Right hindlimb (tissue), 1 donor: Measurements from ENCODE around the gene C12orf54.
"Not testable (repeated sequence)": the region's sequence is repeated elsewhere in the genome, so short reads cannot be mapped to it uniquely, and the experiment has no call there.

Experiments
- DNase-seq: peaks from one replicate; pipeline ENCODE4 v3.0.0-alpha.2; 2018

Gene C12orf54

GRCh38 chr12:48512855-48513254, 30.6 kb downstream of the C12orf54 start:
- no peak for DNase-seq

DNA sequence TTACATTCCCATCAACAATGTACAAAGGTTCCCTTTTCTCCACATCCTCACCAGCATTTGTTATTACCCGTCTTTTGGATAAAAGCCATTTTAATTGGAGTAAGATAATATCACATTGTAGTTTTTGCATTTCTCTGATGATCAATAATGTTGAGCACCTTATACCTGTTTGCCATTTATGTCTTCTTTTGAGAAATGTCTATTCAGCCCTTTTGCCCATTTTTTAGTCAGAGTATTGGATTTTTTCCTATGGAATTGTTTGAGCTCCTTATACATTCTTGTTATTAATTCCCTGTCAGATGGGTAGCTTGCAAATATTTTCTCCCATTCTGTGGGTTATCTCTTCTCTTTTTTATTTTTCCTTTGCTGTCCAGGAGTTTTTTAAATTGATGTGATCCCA, 32.4 kb downstream of the C12orf54 start:
- no peak for DNase-seq

- not testable (repeated sequence) for DNase-seq
These were observed 38.1 kb downstream of the C12orf54 start for GRCh38 chr12:48520381-48520780.

- DNase-seq, result no peak
These were observed 43.0 kb downstream of the C12orf54 start, which contains the start of gene OR8S1 for GRCh38 chr12:48525332-48525731. OR8S1 (plus strand) TSS chr12:48525632; CDS start chr12:48525632, 0 bp downstream.

GRCh38 chr12:48527891-48528670, 45.8 kb downstream of the C12orf54 start:
- DNase-seq, result no peak

DNA sequence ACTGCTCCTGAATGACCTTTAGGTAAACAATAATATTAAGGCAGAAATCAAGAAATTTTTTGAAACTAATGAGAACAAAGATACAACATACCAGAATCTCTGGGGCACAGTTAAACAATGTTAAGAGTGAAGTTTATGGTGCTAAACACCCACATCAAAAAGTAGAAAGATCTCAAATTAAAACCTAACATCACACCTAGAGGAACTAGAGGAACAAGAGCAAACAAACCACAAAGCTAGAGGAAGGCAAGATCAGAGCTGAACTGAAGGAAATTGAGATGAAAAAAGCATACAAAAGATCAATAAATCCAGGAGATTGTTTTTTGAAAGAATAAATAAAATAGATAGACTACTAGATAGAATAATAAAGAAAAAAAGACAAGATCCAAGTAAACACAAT, 50.3 kb downstream of the C12orf54 start:
- no peak for DNase-seq

DNA sequence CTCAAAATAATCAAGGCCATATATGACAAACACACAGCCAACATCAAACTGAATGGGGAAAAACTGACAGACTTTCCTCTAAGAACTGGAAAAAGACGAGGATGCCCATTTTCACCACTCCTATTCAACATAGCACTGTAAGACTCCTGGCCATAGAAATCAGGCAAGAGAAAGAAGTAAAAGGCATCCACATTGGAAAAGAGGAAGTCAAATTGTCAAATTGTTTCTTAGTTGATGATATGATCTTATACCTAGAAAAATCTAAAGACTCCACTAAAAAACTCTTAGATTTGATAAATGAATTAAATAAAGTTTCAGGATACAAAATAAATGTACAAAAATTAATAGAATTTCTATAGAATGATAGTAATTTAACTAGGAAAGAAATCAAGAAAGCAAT, 54.3 kb downstream of the C12orf54 start:
- no peak for DNase-seq

GRCh38 chr12:48542300-48542928, 60.1 kb downstream of the C12orf54 start:
- DNase-seq, result no peak

DNA sequence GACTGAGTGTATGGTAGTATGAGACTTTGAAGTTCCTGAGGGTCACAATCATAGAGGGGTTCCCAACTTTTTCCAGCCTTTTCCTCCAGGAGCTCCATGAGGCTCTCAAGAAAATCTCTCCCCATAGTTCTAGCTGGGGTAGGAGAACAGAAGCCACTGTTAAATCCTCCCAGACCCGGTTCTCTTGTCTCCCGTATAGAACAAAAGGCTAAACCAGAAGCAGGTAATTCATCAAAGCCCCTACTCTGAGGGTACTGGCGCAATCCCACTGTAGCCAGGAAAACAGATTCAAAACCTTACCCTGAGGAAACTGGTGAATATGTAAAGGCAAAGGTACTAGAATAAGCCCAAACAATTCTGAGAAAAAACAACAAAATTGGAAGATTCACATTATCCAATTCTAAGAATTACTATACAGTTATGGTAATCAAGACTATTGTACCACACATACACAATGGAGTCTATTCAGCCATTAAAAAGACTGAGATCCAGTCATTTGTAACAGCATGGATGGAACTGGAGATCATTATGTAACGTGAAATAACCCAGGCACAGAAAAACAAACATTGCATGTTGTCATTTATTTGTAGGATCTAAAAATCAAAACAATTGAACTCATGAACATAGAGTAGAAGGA, 63.7 kb downstream of the C12orf54 start:
- no peak for DNase-seq
